Pancreas (tissue), 10 donors: ENCODE measurements around the gene PPP3CA. TPM values are rescaled to one million over a fixed set of nuclear protein-coding genes. Genes with fewer than 3 reads are reported as not detected.

Experiments used
- ATAC-seq, 4 donors: fragments of 200-7000 bp; cut with Tn5 transposase; one replicate each; pipeline versions ENCODE4 v1.8.0 to v1.9.1; 2020; ENCODE audit warnings: mild to moderate bottlenecking in 4 of 4, moderate library complexity in 4 of 4
- DNase-seq, 6 donors: peaks; one replicate each; pipeline ENCODE4 v3.0.0-alpha.2; 2020
- FAIRE-seq: peaks from 2 replicates; lab custom pipeline; 2012; peaks lifted over from hg19 to GRCh38; lab: Jason Lieb, UNC
- H3K27ac ChIP-seq, 4 donors: fragments of 200-600 bp; sonication (generic); 1 replicate in 3 of 4; 2 replicates in 1 of 4; pipeline versions ENCODE4 v1.5.0 to v1.8.0; 2020
- H3K27me3 ChIP-seq, 4 donors: fragments of 200-600 bp; one replicate each; pipeline ENCODE4 v1.8.0; 2021
- H3K36me3 ChIP-seq, 3 donors: fragments of 200-600 bp; sonication (generic) in 1 of 3; one replicate each; pipeline versions ENCODE4 v1.5.0 to v1.8.0; 2020 to 2021
- H3K4me1 ChIP-seq, 3 donors: fragments of 200-600 bp; one replicate each; pipeline ENCODE4 v1.8.0; 2021
- H3K4me3 ChIP-seq, 4 donors: fragments of 200-600 bp; sonication (generic) in 2 of 4; one replicate each; pipeline versions ENCODE4 v1.5.0 to v1.8.0; 2020 to 2021
- H3K9me3 ChIP-seq, 4 donors: fragments of 200-600 bp; one replicate each; pipeline ENCODE4 v1.8.0; 2021
- intact Hi-C, 3 donors: fragments of 100-400 bp; cut with DNase I; formaldehyde crosslinking; loops; one replicate each; pipeline versions ENCODE4 v1.11.1 to v1.14.2; 2022
- microRNA-seq, 2 donors: library from miRNA; unstranded; fragments of <30 nt; microRNA quantifications; one replicate each; pipeline versions ENCODE4 to v1.1.0, GENCODE V29; 2019 to 2020
- polyA plus RNA-seq, 2 donors: library from polyadenylated mRNA; stranded (reverse); fragments of 200-250 nt; gene quantifications; one replicate each; pipeline ENCODE4 v1.2.3, GENCODE V29; 2013
- total RNA-seq, 6 donors: library from RNA; stranded (reverse); fragmentation: NEBNext Ultra II Directional in 4 of 6; extraction: Animal tissue kit (Norgen Biotek cat#: 25700) in 4 of 6; gene quantifications; one replicate each; pipeline versions ENCODE4 v1.2.1 to v1.2.4, GENCODE V29; 2021 to 2023
- TF ChIP-seq, protein P1 (sequence below), 4 donors: fragments of 200-600 bp; sonication (generic) in 3 of 4; IDR thresholded peaks; one replicate each; pipeline versions ENCODE4 v1.5.0 to v1.8.0; 2021; ENCODE audit warnings: antibody characterized with exemption in 4 of 4
- donor health status: healthy with polysubstance abuse.
- donor health status: DM: no; HTN: no; CAD: no; lungs with moderate emphysema.
- donor health status: DM: no; HTN: no; CAD: no.
- donor health status: control.
- donor health status: control.
- donor health status: Bipolar disorder and iron deficiency.
- donor health status: DM: yes; HTN: yes; CAD: no.
- donor health status: DM: no; HTN: no; CAD: no.
- donor health status: DM: no; HTN: no; CAD: no.
- donor health status: DM: yes; HTN: yes; CAD: no.

Gene PPP3CA
- total and polyA plus RNA-seq, 8 donors = 4.9 to 22.7 (median 10.3) TPM

DNA sequence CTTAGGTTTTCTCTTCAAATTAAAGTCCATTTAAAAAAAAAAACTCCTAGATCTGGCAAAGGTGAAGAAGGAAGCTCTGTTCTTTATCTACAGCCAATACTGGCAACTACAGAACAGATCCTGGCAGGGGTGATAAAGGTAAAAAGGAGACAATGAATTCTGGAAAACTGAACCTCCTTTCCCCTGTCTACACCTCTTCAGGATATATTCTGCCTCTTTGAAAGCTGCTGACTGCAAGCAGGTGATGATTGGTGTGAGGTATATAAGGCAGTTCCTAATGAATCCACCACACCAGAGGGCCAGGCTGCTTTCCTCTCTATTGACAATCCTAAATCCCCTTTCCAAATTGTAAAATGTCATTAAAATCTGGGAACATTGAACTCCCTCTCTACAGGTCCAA, 370.1 kb downstream of the PPP3CA start:
- H3K27ac ChIP-seq = no peak overlapping the region
- FAIRE-seq = no peak

More for the DNA sequence above, 370.1 kb downstream of the PPP3CA start:
- DNase-seq (no peak), ATAC-seq (peak in 1 of 4 donors; percentile 41)
- TF ChIP-seq, protein P1, sequence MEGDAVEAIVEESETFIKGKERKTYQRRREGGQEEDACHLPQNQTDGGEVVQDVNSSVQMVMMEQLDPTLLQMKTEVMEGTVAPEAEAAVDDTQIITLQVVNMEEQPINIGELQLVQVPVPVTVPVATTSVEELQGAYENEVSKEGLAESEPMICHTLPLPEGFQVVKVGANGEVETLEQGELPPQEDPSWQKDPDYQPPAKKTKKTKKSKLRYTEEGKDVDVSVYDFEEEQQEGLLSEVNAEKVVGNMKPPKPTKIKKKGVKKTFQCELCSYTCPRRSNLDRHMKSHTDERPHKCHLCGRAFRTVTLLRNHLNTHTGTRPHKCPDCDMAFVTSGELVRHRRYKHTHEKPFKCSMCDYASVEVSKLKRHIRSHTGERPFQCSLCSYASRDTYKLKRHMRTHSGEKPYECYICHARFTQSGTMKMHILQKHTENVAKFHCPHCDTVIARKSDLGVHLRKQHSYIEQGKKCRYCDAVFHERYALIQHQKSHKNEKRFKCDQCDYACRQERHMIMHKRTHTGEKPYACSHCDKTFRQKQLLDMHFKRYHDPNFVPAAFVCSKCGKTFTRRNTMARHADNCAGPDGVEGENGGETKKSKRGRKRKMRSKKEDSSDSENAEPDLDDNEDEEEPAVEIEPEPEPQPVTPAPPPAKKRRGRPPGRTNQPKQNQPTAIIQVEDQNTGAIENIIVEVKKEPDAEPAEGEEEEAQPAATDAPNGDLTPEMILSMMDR (IDR thresholded peaks at IDR 0.05) = no peak
- H3K4me1 ChIP-seq = peaks cover 0 to 5% (median 0%) of the 10 kb centered on the region in 3 donors
- no peaks in the 10 kb centered on the region for H3K27me3 ChIP-seq
- intact Hi-C loops = no loop called here
- H3K36me3 ChIP-seq = no peaks in the 10 kb centered on the region
- no peaks in the 10 kb centered on the region for H3K9me3 ChIP-seq
- H3K4me3 ChIP-seq = no peak overlapping the region

Small RNAs within 50 kb of the gene (microRNA-seq; reads per million reads assigned to microRNA genes)
- 1.5 to 1.8 reads per million in 2 donors for gene MIR1255A
- gene MIR8066 = 0 reads per million in 2 donors
